Stimulated activated effector memory CD8-positive, alpha-beta T cell treated with anti-CD3 and anti-CD28 coated beads, Interleukin-12 subunit alpha, Interleukin-12 subunit beta, amount 100 ng/mL, for 72 hours (primary cell): ENCODE results near the gene UFD1.

Experiments used
- ATAC-seq: fragments of 150-1000 bp; cut with Tn5 transposase; 2 replicates; pipeline ENCODE4 v1.10.0; 2021
- DNase-seq, 2 donors: peaks; one replicate each; pipeline ENCODE4 v3.0.0; 2021 to 2022; ENCODE audit warnings: low spot score in 2 of 2
- H3K27ac Mint-ChIP-seq: one replicate; pipeline ENCODE4 v1.8.0; 2022; ENCODE audit warnings: mild to moderate bottlenecking, mixed read lengths
- H3K36me3 Mint-ChIP-seq: one replicate; pipeline ENCODE4 v1.8.0; 2022; ENCODE audit warnings: mild to moderate bottlenecking, mixed read lengths
- H3K4me1 Mint-ChIP-seq: one replicate; pipeline ENCODE4 v1.8.0; 2022; ENCODE audit warnings: mixed read lengths
- H3K4me3 Mint-ChIP-seq: one replicate; pipeline ENCODE4 v1.8.0; 2022; ENCODE audit warnings: mild to moderate bottlenecking, mixed read lengths
- H3K9me3 Mint-ChIP-seq: one replicate; pipeline ENCODE4 v1.8.0; 2022; ENCODE audit warnings: mixed read lengths

The UFD1 gene

GRCh38 chr22:19505735-19506126 lies 26.7 kb upstream of the UFD1 start:
- H3K4me1 Mint-ChIP-seq = peaks cover 14% of the 10 kb centered on the region
- ATAC-seq (no peak), DNase-seq (no peak)
- peaks cover 39% of the 10 kb centered on the region for H3K36me3 Mint-ChIP-seq
- H3K9me3 Mint-ChIP-seq = no peaks in the 10 kb centered on the region
- peak overlapping the region; percentile 86 for H3K27ac Mint-ChIP-seq
- H3K4me3 Mint-ChIP-seq = no peak overlapping the region

- Mint-ChIP-seq H3K4me1 (peaks cover 14% of the 10 kb centered on the region), H3K4me3 (no peak overlapping the region), H3K27ac (peak overlapping the region; percentile 52), H3K9me3 (no peaks in the 10 kb centered on the region), H3K36me3 (peaks cover 38% of the 10 kb centered on the region)
- ATAC-seq (no peak), DNase-seq (no peak)
Measured at GRCh38 chr22:19504900-19505734, 26.1 kb upstream of the UFD1 start.

GRCh38 chr22:19503869-19504268 lies 24.9 kb upstream of the UFD1 start:
- no peak overlapping the region for H3K4me3 Mint-ChIP-seq
- H3K36me3 Mint-ChIP-seq = peaks cover 31% of the 10 kb centered on the region
- no peak for DNase-seq
- no peak for ATAC-seq
- H3K4me1 Mint-ChIP-seq = peaks cover 14% of the 10 kb centered on the region
- H3K27ac Mint-ChIP-seq = no peak overlapping the region
- no peaks in the 10 kb centered on the region for H3K9me3 Mint-ChIP-seq

GRCh38 chr22:19503367-19503766 lies 24.4 kb upstream of the UFD1 start:
- no peak overlapping the region for H3K4me3 Mint-ChIP-seq
- ATAC-seq (no peak), DNase-seq (no peak)
- H3K36me3 Mint-ChIP-seq = peaks cover 26% of the 10 kb centered on the region
- no peaks in the 10 kb centered on the region for H3K9me3 Mint-ChIP-seq
- no peak overlapping the region for H3K27ac Mint-ChIP-seq
- H3K4me1 Mint-ChIP-seq = peaks cover 14% of the 10 kb centered on the region

- H3K4me3 Mint-ChIP-seq = no peak overlapping the region
- no peaks in the 10 kb centered on the region for H3K9me3 Mint-ChIP-seq
- peaks cover 32% of the 10 kb centered on the region for H3K36me3 Mint-ChIP-seq
- no peak for DNase-seq
- no peak for ATAC-seq
- H3K4me1 Mint-ChIP-seq = peaks cover 14% of the 10 kb centered on the region
- H3K27ac Mint-ChIP-seq = no peak overlapping the region
Measured at GRCh38 chr22:19501897-19502447, 23.0 kb upstream of the UFD1 start.

GRCh38 chr22:19499880-19500242 lies 20.9 kb upstream of the UFD1 start:
- Mint-ChIP-seq H3K27ac (no peak overlapping the region), H3K36me3 (peaks cover 35% of the 10 kb centered on the region), H3K4me1 (no peaks in the 10 kb centered on the region), H3K9me3 (no peaks in the 10 kb centered on the region), H3K4me3 (no peak overlapping the region)
- ATAC-seq (no peak), DNase-seq (no peak)

GRCh38 chr22:19499236-19499879 lies 20.4 kb upstream of the UFD1 start:
- Mint-ChIP-seq H3K9me3 (no peaks in the 10 kb centered on the region), H3K27ac (no peak overlapping the region), H3K4me1 (no peaks in the 10 kb centered on the region), H3K36me3 (peaks cover 35% of the 10 kb centered on the region), H3K4me3 (no peak overlapping the region)
- DNase-seq (no peak), ATAC-seq (no peak)

GRCh38 chr22:19498866-19499190 lies 19.8 kb upstream of the UFD1 start:
- Mint-ChIP-seq H3K4me1 (no peaks in the 10 kb centered on the region), H3K4me3 (no peak overlapping the region)

GRCh38 chr22:19498154-19498865 lies 19.3 kb upstream of the UFD1 start:
- H3K27ac Mint-ChIP-seq = no peak overlapping the region
- H3K4me3 Mint-ChIP-seq = no peak overlapping the region
- H3K9me3 Mint-ChIP-seq = no peaks in the 10 kb centered on the region
- ATAC-seq (peak; percentile 22), DNase-seq (no peak)
- peaks cover 45% of the 10 kb centered on the region for H3K36me3 Mint-ChIP-seq
- no peaks in the 10 kb centered on the region for H3K4me1 Mint-ChIP-seq

More at GRCh38 chr22:19498866-19499190, 19.8 kb upstream of the UFD1 start:
- no peak for DNase-seq
- Mint-ChIP-seq H3K36me3 (peaks cover 40% of the 10 kb centered on the region), H3K9me3 (no peaks in the 10 kb centered on the region), H3K27ac (no peak overlapping the region)
- ATAC-seq = peak; percentile 25

- no peak for DNase-seq
- no peaks in the 10 kb centered on the region for H3K9me3 Mint-ChIP-seq
- no peak for ATAC-seq
- peaks cover 10% of the 10 kb centered on the region for H3K4me1 Mint-ChIP-seq
- H3K27ac Mint-ChIP-seq = no peak overlapping the region
- H3K36me3 Mint-ChIP-seq = peaks cover 56% of the 10 kb centered on the region
- no peak overlapping the region for H3K4me3 Mint-ChIP-seq
Measured at GRCh38 chr22:19497245-19497644, 18.3 kb upstream of the UFD1 start.

- no peak for ATAC-seq
- no peaks in the 10 kb centered on the region for H3K9me3 Mint-ChIP-seq
- no peak for DNase-seq
- peaks cover 20% of the 10 kb centered on the region for H3K4me1 Mint-ChIP-seq
- H3K36me3 Mint-ChIP-seq = peaks cover 65% of the 10 kb centered on the region
- H3K4me3 Mint-ChIP-seq = no peak overlapping the region
- no peak overlapping the region for H3K27ac Mint-ChIP-seq
Measured at GRCh38 chr22:19496324-19496630, 17.3 kb upstream of the UFD1 start.

- ATAC-seq (no peak), DNase-seq (no peak)
- H3K9me3 Mint-ChIP-seq = no peaks in the 10 kb centered on the region
- H3K36me3 Mint-ChIP-seq = peaks cover 71% of the 10 kb centered on the region
- peaks cover 20% of the 10 kb centered on the region for H3K4me1 Mint-ChIP-seq
- H3K27ac Mint-ChIP-seq = no peak overlapping the region
- H3K4me3 Mint-ChIP-seq = no peak overlapping the region
Measured at GRCh38 chr22:19495562-19496323, 16.8 kb upstream of the UFD1 start.

- H3K4me3 Mint-ChIP-seq = no peak overlapping the region
- H3K4me1 Mint-ChIP-seq = peaks cover 20% of the 10 kb centered on the region
- no peak overlapping the region for H3K27ac Mint-ChIP-seq
- DNase-seq (no peak), ATAC-seq (no peak)
- no peaks in the 10 kb centered on the region for H3K9me3 Mint-ChIP-seq
- peaks cover 81% of the 10 kb centered on the region for H3K36me3 Mint-ChIP-seq
Measured at GRCh38 chr22:19494676-19495173, 15.7 kb upstream of the UFD1 start.

GRCh38 chr22:19494001-19494560 lies 15.1 kb upstream of the UFD1 start:
- no peak for ATAC-seq
- H3K4me1 Mint-ChIP-seq = peaks cover 20% of the 10 kb centered on the region
- H3K27ac Mint-ChIP-seq = no peak overlapping the region
- H3K9me3 Mint-ChIP-seq = no peaks in the 10 kb centered on the region
- no peak for DNase-seq
- H3K36me3 Mint-ChIP-seq = peaks cover 86% of the 10 kb centered on the region
- H3K4me3 Mint-ChIP-seq = no peak overlapping the region
